Activated CD8-positive, alpha-beta memory T cell treated with anti-CD3 and anti-CD28 coated beads for 4 hours (primary cell): ENCODE data around the gene EIF5.

Experiments used
- DNase-seq, 2 donors: peaks; one replicate each; pipeline ENCODE4 v3.0.0-alpha.2; 2020; ENCODE audit warnings: low read depth in 2 of 2

The EIF5 gene

DNA sequence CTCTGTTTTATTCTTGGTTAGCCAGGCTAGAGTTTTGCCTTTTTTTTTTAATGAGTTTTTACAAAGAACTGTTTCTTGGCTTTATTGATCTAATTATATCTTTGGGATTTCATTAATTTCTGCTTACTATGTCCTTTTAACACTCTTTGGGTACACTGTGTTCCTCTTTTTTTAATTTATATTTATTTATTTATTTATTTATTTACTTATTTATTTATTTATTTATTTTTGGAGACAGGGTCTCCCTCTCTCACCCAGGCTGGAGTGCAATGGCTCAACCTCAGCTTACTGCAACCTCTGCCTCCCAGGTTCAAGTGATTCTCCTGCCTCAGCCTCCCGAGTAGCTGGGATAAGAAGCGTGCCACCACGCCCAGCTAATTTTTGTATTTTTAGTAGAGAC, 36.0 kb downstream of the EIF5 start:
- no peak for DNase-seq

DNA sequence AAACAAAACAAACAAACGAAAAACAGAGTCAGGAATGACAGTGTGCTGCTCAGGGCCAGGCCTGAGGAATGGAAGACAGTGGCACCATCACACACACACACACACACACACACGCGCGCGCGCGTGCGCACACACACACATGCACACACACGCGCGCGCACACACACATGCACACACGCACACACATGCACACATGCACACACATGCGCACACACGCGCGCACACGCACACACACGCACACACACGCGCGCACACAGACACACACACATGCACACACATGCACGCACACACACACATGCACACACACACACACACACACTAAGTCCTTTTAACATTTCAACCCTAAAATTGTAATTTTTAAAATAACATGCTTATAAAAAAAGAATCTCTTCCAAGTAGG, 38.0 kb downstream of the EIF5 start:
- DNase-seq = no peak

DNA sequence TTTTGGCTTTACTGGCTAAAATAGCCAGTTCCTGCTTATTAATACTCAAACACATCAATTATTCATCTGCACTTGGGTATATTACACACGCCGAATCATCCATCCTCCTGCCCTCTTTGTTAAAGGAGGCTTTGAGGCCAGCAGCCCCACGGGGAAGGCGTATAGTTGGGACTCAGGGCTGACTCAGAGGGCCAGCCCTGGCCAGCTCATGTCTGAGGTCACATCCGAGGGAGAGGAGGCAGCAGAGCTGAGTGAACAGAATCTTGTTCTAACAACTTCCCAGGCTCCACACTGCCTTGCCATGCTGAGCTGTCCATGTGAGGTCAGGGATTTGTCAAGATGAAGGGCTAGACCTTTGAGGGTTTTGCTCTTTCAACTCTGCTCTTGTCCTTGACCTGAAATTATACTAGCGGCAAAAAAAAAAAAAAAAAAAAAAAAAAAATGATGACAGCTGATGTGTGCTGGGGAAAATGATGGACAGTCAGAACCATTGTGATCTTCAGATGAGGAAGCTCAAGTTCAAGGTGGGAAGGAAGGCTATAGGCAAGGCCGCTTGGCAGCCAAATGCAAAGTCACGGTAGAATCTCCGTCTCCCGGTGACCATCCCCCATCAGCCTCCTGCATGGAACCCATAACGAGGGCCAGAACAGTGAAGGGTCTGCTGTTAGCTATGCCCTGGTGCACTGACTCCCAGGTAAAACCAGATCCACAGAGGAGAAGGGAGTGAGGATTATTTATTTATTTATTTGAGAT, 38.7 kb downstream of the EIF5 start:
- DNase-seq = no peak

DNA sequence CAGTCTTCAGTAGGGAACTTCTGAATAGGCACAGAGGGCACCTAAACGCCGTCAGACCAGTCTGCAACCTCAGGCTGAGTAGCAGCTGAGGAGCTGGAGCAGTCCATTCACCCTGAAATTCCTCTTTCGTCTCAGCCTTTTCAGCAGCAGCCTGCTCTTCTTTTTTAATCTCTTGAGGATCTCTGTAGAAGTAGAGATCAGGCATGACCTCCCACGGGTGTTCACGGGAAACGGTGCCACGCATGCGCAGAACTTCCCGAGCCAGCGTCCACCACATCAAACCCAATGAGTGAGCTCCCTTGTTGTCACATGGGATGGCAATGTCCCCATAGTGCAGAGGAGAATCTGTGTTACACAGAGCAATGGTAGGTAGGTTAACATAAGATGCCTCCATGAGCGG, 40.1 kb downstream of the EIF5 start:
- no peak for DNase-seq

- no peak for DNase-seq
These were observed 43.5 kb downstream of the EIF5 start for GRCh38 chr14:103377522-103378037.

DNA sequence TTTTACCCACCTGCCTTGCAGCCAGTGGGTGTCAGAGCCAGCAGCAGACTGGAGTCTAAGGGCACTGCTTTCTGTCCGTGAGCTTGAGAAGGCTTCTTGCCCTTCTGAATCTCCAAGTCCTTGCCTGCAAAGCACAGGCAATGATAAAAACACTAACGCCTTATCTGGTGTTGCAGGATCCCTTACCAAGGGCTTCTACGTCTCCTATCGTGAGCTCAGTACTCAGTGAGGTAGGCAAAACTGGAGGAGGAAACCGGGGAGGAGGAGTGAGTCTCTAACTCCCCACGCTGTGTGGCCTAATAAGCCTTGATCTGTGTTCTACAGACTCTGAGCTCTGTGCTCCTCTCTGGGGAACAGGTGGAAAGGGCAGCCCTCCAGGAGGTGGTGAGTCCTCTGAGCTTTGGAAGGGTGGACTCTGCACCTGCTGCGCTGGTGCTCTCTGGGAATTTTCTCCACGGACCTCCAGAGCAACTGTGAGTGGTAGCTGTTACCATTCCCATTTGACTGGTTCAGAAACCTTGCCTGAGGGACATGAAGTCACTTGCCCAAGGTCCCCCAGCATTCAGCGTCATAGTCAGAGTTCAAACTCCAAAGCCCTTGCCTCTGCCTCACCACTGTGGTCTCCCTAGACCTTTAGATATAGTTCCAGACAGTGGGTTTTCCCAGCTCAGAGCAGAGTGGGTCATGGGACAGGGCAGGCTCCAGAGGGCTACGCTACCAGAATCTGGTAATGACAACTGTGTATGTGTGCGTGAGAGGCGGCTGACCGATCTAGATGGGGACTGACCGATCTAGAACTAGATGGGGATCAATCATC, 44.2 kb downstream of the EIF5 start:
- DNase-seq = no peak

GRCh38 chr14:103380719-103381377, 46.8 kb downstream of the EIF5 start:
- DNase-seq = no peak

GRCh38 chr14:103382376-103382775, 48.3 kb downstream of the EIF5 start:
- DNase-seq = no peak

GRCh38 chr14:103384450-103385151, 50.6 kb downstream of the EIF5 start:
- DNase-seq = no peak

DNA sequence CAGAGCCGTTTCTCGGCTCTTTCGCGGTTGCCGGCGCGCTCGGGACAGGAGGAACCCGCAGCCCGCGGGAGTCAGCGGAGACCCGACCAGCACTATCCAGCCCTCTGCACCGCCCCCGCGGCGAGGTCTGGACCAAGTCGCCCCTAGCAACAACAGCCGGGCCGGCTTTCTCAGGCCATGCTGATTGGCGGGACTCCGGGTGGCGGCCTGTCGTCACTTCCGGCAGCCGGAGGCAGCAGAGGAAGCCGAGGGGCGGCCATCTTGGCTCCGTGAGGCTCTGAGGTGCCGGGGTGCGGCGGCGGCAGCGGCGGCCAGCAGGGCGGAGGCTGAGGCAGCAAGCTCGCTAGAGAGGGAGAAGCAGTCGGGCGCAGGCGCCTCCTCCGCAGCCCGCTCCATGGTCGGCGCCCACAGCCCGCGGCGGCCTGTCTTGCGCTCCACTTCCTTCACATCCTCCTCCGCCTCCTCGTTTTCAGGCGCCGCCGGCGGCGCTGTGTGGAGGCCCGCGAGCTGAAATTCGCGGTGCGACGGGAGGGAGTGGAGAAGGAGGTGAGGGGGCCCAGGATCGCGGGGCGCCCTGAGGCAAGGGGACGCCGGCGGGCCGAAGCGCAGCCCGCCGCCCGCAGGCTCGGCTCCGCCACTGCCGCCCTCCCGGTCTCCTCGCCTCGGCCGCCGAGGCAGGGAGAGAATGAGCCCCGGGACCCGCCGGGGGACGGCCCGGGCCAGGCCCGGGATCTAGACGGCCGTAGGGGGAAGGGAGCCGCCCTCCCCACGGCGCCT, 51.3 kb downstream of the EIF5 start, which contains the start of gene MARK3:
MARK3 (plus strand) TSS at position 264 of the 777 bp plus-strand sequence. CDS start 615 bp downstream, outside the sequence.
- peak; percentile 92 to 94 for DNase-seq

GRCh38 chr14:103385929-103386712, 52.1 kb downstream of the EIF5 start:
- peak in 1 of 2 donors; percentile 4 for DNase-seq

GRCh38 chr14:103386713-103387329, 52.8 kb downstream of the EIF5 start:
- no peak for DNase-seq

DNA sequence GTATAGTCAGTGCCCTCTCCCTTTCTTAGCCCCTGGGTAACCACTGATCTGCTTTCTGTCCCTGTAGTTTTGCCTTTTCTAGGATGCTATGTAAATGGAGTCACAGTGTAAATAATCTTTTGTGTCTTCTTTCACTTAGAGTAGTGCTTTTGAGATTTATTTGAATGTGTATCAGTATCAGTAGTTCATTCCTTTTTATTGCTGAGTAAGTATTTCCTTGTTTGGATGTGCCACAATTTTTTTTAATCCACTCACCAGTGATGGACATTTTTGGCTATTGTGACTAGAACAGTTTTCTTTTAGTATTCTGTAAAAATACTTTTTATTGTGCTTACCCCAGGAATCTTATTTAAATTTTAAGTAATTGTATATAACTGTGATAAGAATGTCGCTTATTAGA, 54.6 kb downstream of the EIF5 start:
- DNase-seq = no peak

DNA sequence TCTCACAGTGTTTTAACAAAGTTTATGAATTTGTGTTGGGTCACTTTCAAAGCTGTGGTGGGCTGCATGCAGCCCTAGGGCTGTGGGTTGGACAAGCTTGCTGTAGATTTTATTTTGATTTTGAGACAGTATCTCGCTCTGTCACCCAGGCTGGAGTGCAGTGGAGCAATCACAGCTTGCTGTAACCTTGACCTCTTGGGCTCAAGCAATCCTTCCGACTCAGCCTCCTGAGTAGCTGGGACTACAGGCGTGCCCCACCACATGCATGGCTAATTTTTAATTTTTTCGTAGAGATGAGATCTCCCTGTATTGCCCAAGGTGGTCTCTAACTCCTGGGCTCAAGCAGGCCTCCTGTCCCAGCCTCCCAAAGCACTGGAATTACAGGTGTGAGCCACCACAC, 56.6 kb downstream of the EIF5 start:
- DNase-seq = no peak

DNA sequence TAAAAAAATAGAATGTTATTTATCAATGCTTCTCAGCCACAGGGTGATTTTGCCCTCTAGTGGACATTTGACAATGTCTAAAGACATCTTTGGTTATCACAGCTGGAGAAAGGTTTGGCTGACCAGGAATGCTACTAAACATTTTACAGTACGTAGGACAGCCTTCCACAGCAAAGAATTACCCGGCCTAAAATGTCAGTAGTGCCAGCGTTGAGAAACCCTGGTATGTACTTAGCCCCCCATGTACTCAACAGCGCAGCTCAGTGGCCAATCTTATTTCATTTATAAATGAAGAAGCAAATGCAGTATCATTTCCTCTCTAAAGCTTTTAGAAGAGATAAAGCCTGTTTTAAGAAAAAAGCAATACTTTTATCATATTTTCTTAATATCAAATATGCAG, 57.0 kb downstream of the EIF5 start:
- peak in 1 of 2 donors; percentile 8 for DNase-seq

DNA sequence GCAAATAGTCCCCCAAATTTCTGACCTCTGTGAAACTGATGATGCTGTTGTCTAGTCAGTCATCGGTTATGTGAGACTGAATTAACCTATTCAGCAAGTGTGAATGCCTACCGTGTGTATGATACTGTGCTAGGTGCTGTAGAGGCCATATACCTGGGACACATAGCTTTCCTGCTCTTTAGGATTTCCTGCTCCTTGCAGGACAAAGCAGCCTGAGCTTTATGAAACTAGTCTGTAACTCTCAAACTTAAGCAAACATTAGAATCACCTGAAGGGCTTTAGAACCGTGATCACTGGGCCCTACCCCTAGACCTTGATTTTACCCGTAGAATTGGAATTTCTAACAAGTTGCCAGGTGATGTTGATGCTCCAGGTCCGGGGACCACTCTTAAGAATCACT, 58.1 kb downstream of the EIF5 start:
- DNase-seq = no peak

- no peak for DNase-seq
These were observed 58.5 kb downstream of the EIF5 start for GRCh38 chr14:103392572-103392971.

- no peak for DNase-seq
These were observed 59.0 kb downstream of the EIF5 start for GRCh38 chr14:103393070-103393469.
